Activated naive CD4-positive, alpha-beta T cell treated with anti-CD3 and anti-CD28 coated beads for 36 hours (primary cell): ENCODE data around the gene OBP2A. TPM values are rescaled to one million over a fixed set of nuclear protein-coding genes. Genes with fewer than 3 reads are reported as not detected.
"Not testable (repeated sequence)": the region's sequence is repeated elsewhere in the genome, so short reads cannot be mapped to it uniquely, and the experiment has no call there.

Source experiments
- CTCF ChIA-PET: fragments of 350-600 bp; sonication (Branson Sonifier 250); formaldehyde crosslinking; loops from one replicate; lab custom pipeline; 2021; ENCODE audit warnings: antibody characterized with exemption; lab: Charles Lee
- DNase-seq: peaks from one replicate; pipeline ENCODE4 v3.0.0-alpha.2; 2020
- H3K27ac Mint-ChIP-seq: one replicate; pipeline ENCODE4 v1.8.0; 2021; ENCODE audit warnings: mild to moderate bottlenecking, mixed read lengths
- H3K27me3 Mint-ChIP-seq: one replicate; pipeline ENCODE4 v1.8.0; 2021; ENCODE audit warnings: low read depth, mixed read lengths
- H3K36me3 Mint-ChIP-seq: one replicate; pipeline ENCODE4 v1.8.0; 2021; ENCODE audit warnings: low read depth, mixed read lengths
- H3K4me1 Mint-ChIP-seq: one replicate; pipeline ENCODE4 v1.8.0; 2021; ENCODE audit warnings: low read depth, mixed read lengths
- H3K4me3 Mint-ChIP-seq: one replicate; pipeline ENCODE4 v1.8.0; 2021; ENCODE audit warnings: mild to moderate bottlenecking, moderate library complexity, mixed read lengths
- H3K9me3 Mint-ChIP-seq: one replicate; pipeline ENCODE4 v1.8.0; 2021; ENCODE audit warnings: mixed read lengths
- intact Hi-C: fragments of 100-400 bp; cut with micrococcal nuclease; formaldehyde crosslinking; loops from one replicate; pipeline ENCODE4 v1.15.1; 2023
- total RNA-seq, 2 experiments: library from RNA; stranded (reverse); gene quantifications; one replicate each; pipeline ENCODE4 v1.2.3, GENCODE V29; 2021

The OBP2A gene
- total RNA-seq, 2 experiments from 2014 or later, result not detected

GRCh38 chr9:135524130-135524861 is 21.6 kb upstream of the OBP2A start:
- Mint-ChIP-seq H3K36me3 (no peaks in the 10 kb centered on the region), H3K27me3 (peaks cover 7% of the 10 kb centered on the region), H3K4me3 (no peak overlapping the region), H3K4me1 (no peaks in the 10 kb centered on the region), H3K9me3 (no peaks in the 10 kb centered on the region), H3K27ac (no peak overlapping the region)
- intact Hi-C loops, result no loop called here
- CTCF ChIA-PET, result no interaction called here
- no peak for DNase-seq

GRCh38 chr9:135525241-135526088 is 20.5 kb upstream of the OBP2A start:
- Mint-ChIP-seq H3K9me3 (no peaks in the 10 kb centered on the region), H3K36me3 (no peaks in the 10 kb centered on the region), H3K4me3 (no peak overlapping the region), H3K4me1 (no peaks in the 10 kb centered on the region), H3K27me3 (peaks cover 2% of the 10 kb centered on the region), H3K27ac (no peak overlapping the region)
- intact Hi-C loops, result no loop called here
- CTCF ChIA-PET, result no interaction called here
- DNase-seq, result no peak

- Mint-ChIP-seq H3K9me3 (no peaks in the 10 kb centered on the region), H3K27ac (no peak overlapping the region), H3K27me3 (no peaks in the 10 kb centered on the region), H3K4me1 (no peaks in the 10 kb centered on the region), H3K36me3 (no peaks in the 10 kb centered on the region), H3K4me3 (no peak overlapping the region)
- CTCF ChIA-PET, result no interaction called here
- intact Hi-C loops, result no loop called here
- DNase-seq, result no peak
These were observed 19.7 kb upstream of the OBP2A start for GRCh38 chr9:135526089-135526729.

- DNase-seq, result no peak
- CTCF ChIA-PET, result no interaction called here
- no peak overlapping the region for H3K4me3 Mint-ChIP-seq
These were observed 19.0 kb upstream of the OBP2A start for GRCh38 chr9:135526730-135527571.

GRCh38 chr9:135528842-135529435 is 17.0 kb upstream of the OBP2A start:
- DNase-seq, H3K9me3 Mint-ChIP-seq, H3K4me3 Mint-ChIP-seq, H3K27ac Mint-ChIP-seq, H3K36me3 Mint-ChIP-seq, CTCF ChIA-PET, intact Hi-C loops, H3K4me1 Mint-ChIP-seq, H3K27me3 Mint-ChIP-seq: not testable (repeated sequence)

More at GRCh38 chr9:135526730-135527571, 19.0 kb upstream of the OBP2A start:
- Mint-ChIP-seq H3K27ac (no peak overlapping the region), H3K27me3 (no peaks in the 10 kb centered on the region), H3K4me1 (no peaks in the 10 kb centered on the region), H3K9me3 (no peaks in the 10 kb centered on the region), H3K36me3 (no peaks in the 10 kb centered on the region)
- intact Hi-C loops, result no loop called here

GRCh38 chr9:135530146-135530545 is 15.8 kb upstream of the OBP2A start:
- Mint-ChIP-seq H3K4me3 (no peak overlapping the region), H3K27ac (no peak overlapping the region), H3K36me3 (no peaks in the 10 kb centered on the region), H3K4me1 (no peaks in the 10 kb centered on the region), H3K27me3 (peaks cover 9% of the 10 kb centered on the region), H3K9me3 (no peaks in the 10 kb centered on the region)
- intact Hi-C loops, result no loop called here
- DNase-seq, result no peak
- CTCF ChIA-PET, result interaction anchor here (1.2 kb wide), 1 partner anchor 25 kb away, joined by 3 read pairs; no protein-coding TSS in a partner anchor

GRCh38 chr9:135531096-135531495 is 14.8 kb upstream of the OBP2A start:
- CTCF ChIA-PET, result no interaction called here
- intact Hi-C loops, result no loop called here
- H3K4me1 Mint-ChIP-seq, result no peaks in the 10 kb centered on the region
- H3K27me3 Mint-ChIP-seq, result peaks cover 9% of the 10 kb centered on the region
- no peaks in the 10 kb centered on the region for H3K9me3 Mint-ChIP-seq
- no peak overlapping the region for H3K27ac Mint-ChIP-seq
- H3K4me3 Mint-ChIP-seq, result no peak overlapping the region
- H3K36me3 Mint-ChIP-seq, result no peaks in the 10 kb centered on the region
- no peak for DNase-seq

- H3K9me3 Mint-ChIP-seq, result no peaks in the 10 kb centered on the region
- intact Hi-C loops, result no loop called here
- H3K4me1 Mint-ChIP-seq, result no peaks in the 10 kb centered on the region
- no peaks in the 10 kb centered on the region for H3K36me3 Mint-ChIP-seq
- no peak overlapping the region for H3K27ac Mint-ChIP-seq
- DNase-seq, result no peak
- peaks cover 9% of the 10 kb centered on the region for H3K27me3 Mint-ChIP-seq
- CTCF ChIA-PET, result no interaction called here
- no peak overlapping the region for H3K4me3 Mint-ChIP-seq
These were observed 12.8 kb upstream of the OBP2A start for GRCh38 chr9:135533113-135533512.

- Mint-ChIP-seq H3K4me1 (no peaks in the 10 kb centered on the region), H3K9me3 (no peaks in the 10 kb centered on the region), H3K4me3 (no peak overlapping the region), H3K36me3 (no peaks in the 10 kb centered on the region), H3K27me3 (peaks cover 9% of the 10 kb centered on the region), H3K27ac (no peak overlapping the region)
- no peak for DNase-seq
- intact Hi-C loops, result no loop called here
- CTCF ChIA-PET, result no interaction called here
These were observed 12.3 kb upstream of the OBP2A start for GRCh38 chr9:135533674-135534073.

- CTCF ChIA-PET, H3K9me3 Mint-ChIP-seq, DNase-seq, H3K4me3 Mint-ChIP-seq, H3K27ac Mint-ChIP-seq, H3K4me1 Mint-ChIP-seq, intact Hi-C loops, H3K36me3 Mint-ChIP-seq: not testable (repeated sequence)
- peaks cover 12% of the 10 kb centered on the region for H3K27me3 Mint-ChIP-seq
These were observed 11.7 kb upstream of the OBP2A start for GRCh38 chr9:135534192-135534711.

- CTCF ChIA-PET, H3K9me3 Mint-ChIP-seq, intact Hi-C loops, H3K4me3 Mint-ChIP-seq, H3K36me3 Mint-ChIP-seq, H3K4me1 Mint-ChIP-seq, H3K27ac Mint-ChIP-seq, DNase-seq: not testable (repeated sequence)
- peaks cover 14% of the 10 kb centered on the region for H3K27me3 Mint-ChIP-seq
These were observed 11.1 kb upstream of the OBP2A start for GRCh38 chr9:135534826-135535225.
